Lung microvascular endothelial cell (primary cell): ENCODE results near the gene NUP210. TPM values are rescaled to one million over a fixed set of nuclear protein-coding genes. Genes with fewer than 3 reads are reported as not detected.
"Not testable (repeated sequence)": the region's sequence is repeated elsewhere in the genome, so short reads cannot be mapped to it uniquely, and the experiment has no call there.

Experiments used
- DNase-seq, 2 donors: peaks; one replicate each; pipeline versions ENCODE4 v3.0.0 to v3.0.0-alpha.2; 2010; ENCODE audit warnings: low read depth in 2 of 2
- total RNA-seq: library from RNA; depleted of rRNA; stranded (reverse); fragments of >200 nt; gene quantifications from 2 replicates; pipeline ENCODE4 v1.2.1, GENCODE V29; 2014

Gene NUP210
- total RNA-seq: 0.20 and 0.22 TPM in 2 replicates

DNA sequence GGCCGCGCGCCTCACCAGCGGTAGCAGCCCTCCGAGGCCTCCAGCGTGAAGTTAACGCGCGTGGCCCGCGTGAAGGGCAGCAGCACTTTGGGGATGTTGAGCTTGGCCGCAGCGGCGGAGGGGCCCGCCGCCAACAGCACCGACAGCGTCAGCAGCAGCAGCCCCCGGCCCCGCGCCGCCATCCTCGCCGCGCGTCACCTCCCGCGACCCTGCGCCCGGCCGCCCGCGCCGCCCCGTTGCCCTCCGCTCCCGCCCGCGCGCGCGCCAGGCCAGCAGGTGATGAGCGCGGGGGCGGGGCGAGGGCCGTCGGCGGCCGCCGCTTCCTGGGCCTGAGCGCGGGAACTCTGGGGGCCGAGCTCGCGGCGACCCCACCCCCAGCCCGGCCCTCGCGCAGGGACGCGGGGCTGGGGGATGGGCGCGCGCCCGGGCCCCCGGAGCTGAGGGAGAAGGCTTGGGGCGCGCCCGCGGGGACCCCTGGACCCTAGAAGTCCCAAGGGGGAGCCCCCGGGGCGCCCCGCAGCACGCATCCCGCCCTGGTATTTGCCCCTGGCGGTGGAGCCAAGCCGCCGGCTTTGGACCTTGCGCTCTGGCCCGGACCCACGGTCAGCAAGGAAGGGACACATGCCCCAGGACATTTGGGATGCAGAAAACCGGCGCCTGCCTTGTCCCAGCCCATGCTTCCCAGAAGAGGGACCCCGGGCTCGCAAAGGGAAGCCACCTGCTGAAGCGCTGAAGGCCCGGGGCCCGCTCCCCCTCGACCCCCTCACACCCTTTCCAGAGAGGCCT is at the start of gene NUP210:
Gene NUP210, minus strand, starts transcription at position 278 of the 786 bp plus-strand sequence. Its CDS starts 96 bp downstream, at position 182.
- no peak for DNase-seq

DNA sequence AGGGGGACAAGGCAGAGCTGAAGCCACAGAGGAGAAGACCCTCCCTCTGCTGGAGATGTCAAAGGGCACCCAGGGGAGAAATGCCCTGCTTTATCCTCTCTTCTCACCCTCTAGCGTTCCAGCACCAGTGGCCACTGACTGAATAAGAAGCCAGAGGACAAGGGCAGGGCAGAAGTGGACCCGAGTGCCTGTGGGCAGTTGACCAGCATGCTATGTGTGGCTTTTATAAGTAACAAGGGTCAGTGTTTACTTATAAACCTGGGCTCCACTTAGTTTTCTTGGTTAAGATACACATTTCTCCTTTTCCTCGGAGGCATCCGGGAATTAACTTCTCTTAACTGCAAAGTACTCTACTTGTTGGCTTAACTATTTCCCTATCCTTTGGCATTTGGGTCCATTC is 46.7 kb upstream of the NUP210 start:
- no peak for DNase-seq

DNA sequence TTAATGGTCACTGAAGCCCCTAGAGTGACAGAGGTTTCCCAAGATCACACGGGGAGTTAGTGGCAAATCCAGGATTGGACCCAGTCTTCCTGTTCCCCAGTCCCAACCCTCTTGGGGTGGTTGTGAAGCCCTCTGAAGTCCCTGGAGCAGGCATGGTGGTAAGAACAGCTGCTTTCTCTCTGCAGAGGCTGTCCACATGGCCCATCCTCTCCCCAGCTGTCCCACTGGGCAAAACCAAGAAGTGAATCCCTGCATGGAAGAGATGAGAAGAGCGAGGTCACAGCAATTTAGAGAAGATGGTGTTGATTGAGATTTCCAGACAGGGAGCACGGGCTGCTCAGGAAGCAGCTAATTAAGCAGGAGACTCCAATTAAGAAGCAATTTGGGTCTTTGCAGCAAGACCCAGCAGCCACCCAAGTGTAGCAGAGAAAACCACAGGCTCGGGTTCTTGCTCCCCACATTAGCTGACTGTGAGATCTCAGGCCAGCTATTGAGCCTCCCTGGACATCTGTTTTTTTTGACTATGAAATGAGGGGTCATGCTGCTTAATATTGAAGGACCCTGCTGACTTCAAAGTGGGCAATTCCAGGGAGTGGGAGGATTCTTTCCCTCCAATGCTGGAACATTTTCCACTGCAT is 45.2 kb upstream of the NUP210 start:
- no peak for DNase-seq

DNA sequence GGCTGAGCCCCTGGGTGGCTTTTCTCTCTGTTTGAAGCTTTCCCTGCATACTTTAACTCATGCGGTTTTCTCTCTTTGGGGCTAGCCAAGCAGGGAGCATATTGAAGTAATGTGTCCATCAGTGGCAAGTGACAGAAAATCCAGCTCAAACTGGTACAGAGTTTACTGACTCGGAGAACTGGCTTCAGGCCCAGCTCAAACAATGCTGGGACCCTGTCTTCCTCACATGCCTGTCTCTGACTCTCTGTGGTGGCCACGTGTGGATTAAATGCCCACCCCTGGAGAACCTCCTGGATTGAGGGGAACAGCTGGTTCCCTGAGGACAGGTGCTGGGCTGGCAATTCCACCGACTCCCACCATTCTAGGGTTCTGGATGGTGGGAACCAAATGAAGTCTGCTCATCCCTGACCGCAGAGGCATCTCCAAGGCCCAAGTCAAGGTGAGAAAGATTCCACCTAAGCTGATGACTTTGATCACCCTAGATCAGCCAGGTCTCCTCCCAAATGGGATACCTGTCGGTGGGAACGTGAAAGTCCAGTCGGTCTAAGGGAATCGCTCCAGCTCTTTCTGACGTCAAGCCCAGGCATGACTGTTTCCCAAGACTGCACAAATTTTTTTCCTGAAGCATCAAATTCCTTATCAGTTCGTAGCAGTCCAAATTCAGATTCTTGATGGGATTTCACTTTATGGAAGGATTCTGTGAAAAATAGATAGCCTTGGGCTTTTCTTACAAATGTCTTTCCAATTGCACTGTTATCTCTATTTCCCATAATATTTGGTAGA is 43.7 kb upstream of the NUP210 start:
- no peak for DNase-seq

DNA sequence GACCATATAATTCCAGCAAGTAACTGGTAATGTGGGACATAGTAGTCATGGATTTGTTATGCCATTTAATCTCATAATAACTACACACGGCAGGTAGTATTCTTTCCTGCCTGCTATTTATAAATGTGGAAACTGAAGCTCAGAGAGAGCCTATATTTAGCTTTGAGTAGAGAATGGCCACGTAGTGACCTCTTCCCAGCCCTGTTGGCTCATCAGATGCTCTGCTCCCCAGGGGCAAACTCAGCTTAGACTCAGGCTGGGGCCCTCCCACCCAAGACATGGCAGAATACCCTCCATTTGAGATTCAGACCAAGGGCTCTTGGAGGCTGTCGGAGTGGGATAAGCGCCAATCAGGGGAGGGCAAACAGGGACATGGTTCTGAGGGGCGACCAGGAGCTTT is 42.7 kb upstream of the NUP210 start:
- no peak for DNase-seq

DNA sequence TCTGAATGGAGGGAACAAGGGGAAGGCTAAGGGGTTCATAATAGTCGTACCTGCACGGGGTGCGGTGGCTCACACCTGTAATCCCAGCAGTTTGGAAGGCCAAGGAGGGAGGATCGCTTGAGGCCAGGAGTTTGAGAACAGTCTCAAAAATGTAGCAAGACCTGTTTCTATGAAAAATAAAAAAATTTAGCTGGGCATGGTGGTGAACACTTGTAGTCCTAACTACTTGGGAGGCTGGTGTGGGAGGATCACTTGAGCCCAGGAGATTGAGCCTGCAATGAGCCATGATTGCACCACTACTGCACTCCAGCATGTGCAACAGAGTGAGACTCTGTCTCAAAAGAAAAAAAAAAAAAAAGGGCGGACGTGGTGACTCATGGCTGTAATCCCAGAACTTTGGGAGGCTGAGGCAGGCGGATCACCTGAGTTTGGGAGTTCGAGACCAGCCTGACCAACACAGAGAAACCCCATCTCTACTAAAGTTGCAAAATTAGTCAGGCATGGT is 42.1 kb upstream of the NUP210 start:
- DNase-seq: no peak

DNA sequence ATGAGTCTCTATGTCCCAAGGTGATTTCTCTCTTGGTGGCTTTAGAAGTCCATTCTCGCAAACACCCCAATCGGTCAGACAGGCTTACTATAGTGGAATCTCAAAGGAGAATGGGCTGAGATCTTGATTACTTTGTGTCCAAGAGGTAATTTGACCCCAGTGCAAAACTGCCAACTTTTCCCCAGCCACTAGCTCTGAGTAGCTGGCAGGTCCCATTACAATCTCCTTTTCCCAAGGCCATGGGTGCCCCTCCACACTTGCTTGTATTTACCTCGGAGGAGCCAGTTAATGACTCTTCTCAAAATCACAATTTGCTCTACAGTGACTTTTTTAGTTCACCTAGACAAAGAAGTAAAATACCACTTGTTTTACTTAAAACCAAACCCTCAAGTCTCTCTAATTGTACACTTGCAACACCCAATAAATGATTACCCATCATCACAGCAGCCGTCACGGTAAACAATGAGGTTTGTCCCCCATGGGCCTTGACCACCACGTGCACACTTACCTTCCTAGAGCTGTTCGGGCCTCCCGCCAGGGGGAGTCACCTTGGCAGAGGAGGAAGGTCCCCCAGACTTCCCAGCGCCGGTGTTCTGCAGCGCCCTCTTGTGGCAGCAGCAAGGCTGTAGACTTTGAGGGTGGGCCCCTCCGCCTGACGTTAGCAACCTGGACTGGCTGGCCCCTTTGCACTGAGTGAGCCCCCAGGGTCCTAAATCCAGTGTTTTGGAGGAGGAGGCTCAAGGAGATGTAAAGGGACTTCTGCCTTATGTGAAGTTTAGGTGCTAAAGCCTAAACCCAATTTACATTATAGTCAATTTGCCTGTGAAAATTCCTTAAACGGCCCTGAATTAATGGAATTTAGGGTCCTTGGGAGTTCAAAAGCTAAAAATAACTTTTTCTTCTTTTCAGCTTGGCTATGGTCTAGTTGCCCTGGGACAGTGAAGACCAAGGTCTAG is 41.3 kb upstream of the NUP210 start:
- peak; percentile 61 to 74 for DNase-seq

DNA sequence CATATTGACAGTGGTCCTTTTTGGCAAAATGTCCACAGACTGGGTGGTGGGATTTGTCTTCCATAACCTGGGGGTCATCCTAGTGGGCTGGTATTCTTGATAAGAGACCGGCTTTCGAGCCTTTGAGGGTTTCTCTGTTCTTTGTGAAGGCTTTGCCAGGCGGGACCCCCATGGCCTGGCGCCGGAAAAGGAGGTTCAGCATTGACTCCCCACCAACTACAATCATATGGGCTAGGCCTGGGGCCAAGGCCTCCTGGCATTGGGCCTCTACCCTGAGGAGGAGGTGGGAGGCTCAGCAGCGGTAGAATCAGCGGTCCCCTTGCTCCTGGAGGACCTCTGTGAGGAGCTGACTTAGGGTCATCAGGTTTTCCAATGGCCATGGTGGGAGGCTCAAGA is 40.2 kb upstream of the NUP210 start:
- DNase-seq: no peak

DNA sequence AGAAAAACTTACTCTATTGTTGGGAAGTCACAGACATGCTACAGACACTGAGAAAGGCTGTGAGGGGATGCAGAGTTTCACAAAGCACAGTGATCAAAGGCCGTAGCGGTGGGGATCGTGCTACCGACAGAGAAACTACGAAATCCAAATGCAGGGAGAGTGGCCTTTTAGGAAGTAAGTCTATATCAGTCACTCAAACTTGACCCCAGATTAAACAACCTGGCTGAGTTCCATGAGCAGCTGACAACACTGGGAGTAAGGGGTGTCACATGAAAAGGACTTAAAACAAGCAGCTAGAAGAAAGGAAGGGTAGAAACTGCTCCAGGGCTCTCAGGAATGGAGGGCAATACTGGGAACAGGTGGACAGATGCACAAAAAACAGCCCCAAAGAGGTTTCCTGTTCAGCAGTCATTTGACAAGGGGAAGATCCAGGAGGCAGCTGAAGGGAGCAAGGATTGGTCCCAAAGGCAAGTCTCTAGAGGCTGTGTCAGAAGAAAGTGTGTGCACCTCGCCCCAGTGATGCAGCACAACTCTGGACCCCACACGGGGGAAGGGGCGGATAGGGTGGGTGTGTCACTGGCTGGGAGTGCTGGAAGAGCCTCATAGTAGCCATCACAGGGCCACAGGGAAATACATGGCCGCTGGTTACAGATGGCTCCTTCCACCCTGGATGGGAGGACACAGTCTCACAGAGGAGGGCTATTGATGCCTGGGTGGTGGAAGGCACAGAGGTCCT is 39.7 kb upstream of the NUP210 start:
- no peak for DNase-seq

DNA sequence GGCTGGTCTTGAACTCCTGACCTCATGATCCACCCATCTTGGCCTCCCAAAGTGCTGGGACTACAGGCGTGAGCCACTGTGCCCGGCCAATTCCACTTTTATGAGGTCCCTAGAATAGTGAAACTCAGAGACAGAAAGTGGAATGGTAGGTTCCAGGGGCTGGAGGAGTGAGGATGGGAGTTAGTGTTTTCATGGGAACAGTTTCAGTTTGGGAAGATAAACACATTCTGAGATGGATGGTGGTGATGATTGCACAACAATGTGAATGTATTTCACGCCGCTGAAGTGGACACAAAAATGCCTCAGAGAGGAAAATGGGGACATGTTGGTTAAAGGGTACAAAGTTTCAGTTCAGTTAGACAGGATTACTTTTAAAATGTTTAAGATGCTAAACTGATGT is 37.5 kb upstream of the NUP210 start:
- no peak for DNase-seq

DNA sequence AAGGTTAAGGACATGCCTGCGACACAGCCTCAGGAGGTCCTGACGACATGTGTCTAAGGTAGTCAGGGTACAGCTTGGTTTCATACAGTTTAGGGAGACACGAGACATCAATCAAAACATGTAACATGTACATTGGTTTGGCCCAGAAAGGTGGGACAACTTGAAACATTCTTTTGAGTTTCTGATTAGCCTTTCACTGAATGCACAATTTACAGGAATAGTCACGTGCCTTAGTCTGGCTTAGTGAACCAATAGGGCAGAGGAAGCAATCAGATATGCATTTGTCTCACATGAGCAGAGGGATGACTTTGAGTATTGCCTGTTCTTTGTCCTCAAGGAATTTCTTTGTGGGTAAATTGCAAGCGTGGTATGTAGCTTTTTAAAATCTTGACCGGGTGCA is 35.5 kb upstream of the NUP210 start:
- no peak for DNase-seq

DNA sequence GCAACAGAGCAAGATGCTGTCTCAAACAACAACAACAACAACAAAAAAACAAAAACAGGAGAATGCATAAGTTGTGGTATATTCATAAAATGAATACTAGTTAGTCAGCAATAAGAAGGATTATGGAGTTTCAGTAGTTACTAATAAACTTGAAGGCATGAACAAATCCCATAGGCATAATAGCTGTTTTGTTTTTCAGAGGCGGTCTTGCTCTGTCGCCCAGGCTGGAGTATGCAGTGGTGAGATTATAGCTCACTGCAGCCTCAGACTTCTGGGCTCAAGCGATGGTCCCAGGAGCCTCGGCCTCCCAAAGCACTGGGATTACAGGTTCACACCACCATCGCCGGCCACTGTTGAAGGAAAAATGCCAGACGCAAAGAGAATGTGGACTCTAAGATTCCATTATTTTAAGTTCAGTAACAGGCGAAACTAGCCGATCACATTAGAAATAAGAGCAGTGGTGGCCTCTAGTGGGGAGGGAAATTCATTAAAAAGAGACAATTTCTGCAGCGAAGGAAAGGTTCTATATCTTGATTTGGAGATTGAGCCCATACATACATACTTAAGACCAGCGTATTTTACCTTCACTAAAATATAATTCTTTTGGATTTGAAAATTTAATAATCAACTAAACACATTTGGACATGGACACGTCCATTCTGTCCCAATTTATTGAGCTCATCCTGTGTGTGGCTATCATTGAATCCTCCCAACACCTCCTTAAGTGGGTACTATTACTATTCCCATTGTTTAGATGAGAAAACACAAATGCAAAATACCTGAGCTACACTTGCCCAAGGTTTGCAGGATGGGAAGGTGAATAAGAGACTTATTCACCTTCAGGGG is 32.6 kb upstream of the NUP210 start:
- DNase-seq: peak; percentile 48 to 70

DNA sequence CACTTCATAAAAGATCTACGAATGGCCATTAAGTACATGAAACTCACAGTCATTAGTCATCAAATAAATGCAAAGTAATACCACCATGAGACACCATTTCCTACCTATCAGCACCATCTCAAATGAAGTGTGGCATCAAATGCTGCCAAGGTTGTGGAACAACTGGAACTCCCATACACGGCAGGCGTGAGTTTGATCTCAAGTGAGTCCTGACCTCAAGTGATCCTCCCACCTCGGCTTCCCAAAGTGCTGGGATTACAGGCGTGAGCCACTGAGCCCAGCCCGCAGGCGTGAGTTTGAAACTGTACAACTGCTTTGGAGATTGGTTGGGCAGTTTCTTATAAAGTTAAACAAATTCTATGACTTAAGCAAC is 31.2 kb upstream of the NUP210 start:
- no peak for DNase-seq

DNA sequence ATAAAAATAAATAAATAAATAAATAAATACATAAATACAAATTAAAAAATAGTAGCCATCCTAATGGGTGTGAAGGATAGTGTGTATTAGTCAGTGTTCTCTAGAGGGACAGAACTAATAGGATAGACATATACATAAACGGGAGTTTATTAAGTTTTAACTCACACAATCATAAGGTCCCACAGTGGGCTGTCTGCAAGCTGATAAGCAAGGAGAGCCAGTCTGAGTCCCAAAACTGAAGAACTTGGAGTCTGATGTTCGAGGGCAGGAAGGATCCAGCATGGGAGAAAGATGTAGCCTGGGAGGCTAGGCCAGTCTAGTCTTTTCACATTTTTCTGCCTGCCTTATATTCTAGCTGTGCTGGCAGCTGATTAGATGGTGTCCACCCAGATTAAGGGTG is 22.8 kb upstream of the NUP210 start:
- DNase-seq: not testable (repeated sequence)

DNA sequence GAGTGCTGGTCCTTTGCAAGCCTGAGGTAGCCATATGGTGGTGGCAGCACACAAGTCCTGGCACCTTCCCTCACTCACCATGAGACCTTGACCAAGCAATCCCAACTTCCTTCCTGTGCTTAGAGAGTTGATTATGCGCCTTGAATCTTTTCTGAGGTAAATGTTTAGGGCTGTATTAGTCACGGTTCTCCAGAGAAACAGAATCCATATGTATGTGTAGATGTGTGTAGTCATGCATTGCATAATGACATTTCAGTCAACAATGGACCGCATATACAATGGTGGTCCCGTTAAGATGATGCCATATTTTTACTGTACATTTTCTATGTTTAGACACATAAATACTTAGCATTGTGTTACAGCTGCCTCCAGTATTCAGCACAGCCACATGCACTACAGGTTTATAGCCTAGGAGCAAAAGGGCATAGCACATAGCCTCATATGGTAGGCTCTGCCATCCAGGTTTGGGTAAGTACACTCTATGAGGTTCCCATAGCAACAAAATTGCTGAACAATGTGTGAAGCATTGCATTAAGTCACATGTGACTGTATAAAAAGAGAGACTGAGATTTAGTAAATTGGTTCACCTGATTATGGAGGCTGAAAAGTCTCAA is 20.2 kb upstream of the NUP210 start:
- DNase-seq: no peak

DNA sequence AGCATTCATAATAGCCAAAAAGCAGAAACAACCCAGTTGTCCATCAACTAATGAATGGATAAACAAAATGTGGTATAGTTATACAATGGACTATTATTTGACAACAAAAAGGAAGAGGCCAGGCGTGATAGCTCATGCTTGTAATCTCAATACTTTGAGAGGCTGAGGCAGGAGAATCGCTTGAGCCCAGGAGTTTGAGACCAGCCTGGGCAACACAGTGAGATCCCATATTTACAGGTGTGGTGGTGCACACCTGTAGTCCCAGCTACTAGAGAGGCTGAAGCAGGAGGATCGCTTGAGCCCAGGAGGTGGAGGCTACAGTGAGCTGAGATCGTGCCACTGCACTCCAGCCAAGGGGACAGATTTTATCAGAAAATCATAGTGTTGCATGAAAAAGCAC is 16.1 kb upstream of the NUP210 start:
- DNase-seq: not testable (repeated sequence)

DNA sequence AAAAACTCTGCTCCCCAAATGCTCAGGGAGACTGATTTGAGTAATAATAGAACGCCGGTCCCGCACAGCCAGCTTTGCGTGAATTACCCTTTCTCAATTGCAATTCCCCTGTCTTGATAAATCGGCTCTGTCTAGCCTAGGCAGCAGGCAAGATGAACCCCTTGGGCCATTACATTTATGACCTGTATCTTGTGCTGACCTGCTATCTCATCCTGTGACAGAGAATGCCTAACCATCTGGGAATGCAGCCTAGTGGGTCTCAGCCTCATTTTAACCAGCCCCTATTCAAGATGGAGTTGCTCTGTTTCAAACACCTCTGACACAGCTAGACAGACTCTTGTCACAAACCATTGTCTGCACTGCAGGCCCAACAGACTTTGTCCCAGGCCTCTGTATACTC is 13.8 kb upstream of the NUP210 start:
- DNase-seq: no peak

DNA sequence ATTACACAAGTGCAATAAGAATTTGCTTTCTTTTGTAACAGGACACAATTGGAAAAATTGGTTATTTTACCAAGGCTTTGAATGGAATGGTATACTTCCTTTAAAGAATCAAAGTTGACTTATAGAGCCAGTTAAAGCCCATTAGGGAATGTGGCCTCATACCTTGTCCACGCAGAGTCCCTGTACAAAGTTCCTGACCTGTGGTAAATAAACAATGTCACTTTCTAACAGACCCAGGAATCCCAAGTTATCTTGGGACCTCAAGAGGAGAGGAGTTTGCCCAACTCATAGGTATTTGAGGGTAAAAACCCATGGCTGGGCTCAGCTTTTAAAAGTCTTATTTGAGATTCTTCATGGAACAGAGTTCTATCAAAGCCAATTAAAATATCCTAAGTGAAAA is 12.0 kb upstream of the NUP210 start:
- no peak for DNase-seq

DNA sequence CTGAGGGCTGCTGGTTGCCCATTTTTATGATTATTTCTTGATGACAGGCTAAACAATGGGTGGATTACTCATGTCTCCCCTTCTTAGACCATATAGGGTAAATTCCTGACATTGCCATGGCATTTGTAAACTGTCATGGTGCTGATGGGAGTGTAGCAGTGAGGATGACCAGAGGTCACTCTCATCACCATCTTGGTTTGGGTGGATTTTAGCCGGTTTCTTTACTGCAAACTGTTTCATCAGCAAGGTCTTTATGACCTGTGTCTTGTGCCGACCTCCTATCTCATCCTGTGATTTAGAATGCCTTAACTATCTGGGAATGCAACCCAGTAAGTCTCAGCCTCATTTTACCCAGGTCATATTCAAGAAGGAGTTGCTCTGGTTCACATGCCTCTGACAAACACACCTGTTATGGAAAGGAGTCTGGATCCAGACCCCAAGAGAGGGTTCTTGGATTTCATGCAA is 10.3 kb upstream of the NUP210 start:
- not testable (repeated sequence) for DNase-seq
